Stimulated activated CD4-positive, alpha-beta T cell treated with anti-CD3 and anti-CD28 coated beads, Interleukin-1b, Interleukin-23, amount 100 ng/mL, for 4 hours (primary cell): ENCODE data around the gene COASY.
A peak's percentile ranks its signal among the peaks of the same experiment; 100 is the strongest.

Source experiments
- DNase-seq, 2 donors: peaks; one replicate each; pipeline ENCODE4 v3.0.0-alpha.2; 2020; ENCODE audit warnings: low read depth in 2 of 2

The COASY gene

GRCh38 chr17:42561897-42562387 is at the start of gene COASY:
Gene COASY (plus strand): TSS chr17:42562148. CDS start chr17:42562623, 475 bp downstream.
- DNase-seq: peak; percentile 86 to 91

GRCh38 chr17:42512246-42512645 is 49.7 kb upstream of the COASY start:
- DNase-seq: no peak

GRCh38 chr17:42512733-42513251 is 49.2 kb upstream of the COASY start:
- no peak for DNase-seq

- no peak for DNase-seq
These were observed 48.3 kb upstream of the COASY start for GRCh38 chr17:42513686-42514085.

- DNase-seq: no peak
These were observed 47.7 kb upstream of the COASY start for GRCh38 chr17:42514279-42514678.

- DNase-seq: no peak
These were observed 47.1 kb upstream of the COASY start for GRCh38 chr17:42514867-42515266.

GRCh38 chr17:42517516-42517915 is 44.4 kb upstream of the COASY start:
- DNase-seq: peak; percentile 78 to 79

GRCh38 chr17:42518046-42518754 is 43.7 kb upstream of the COASY start:
- no peak for DNase-seq

GRCh38 chr17:42518755-42519545 is 43.0 kb upstream of the COASY start:
- no peak for DNase-seq

GRCh38 chr17:42519546-42520491 is 42.1 kb upstream of the COASY start:
- no peak for DNase-seq

- no peak for DNase-seq
These were observed 41.4 kb upstream of the COASY start for GRCh38 chr17:42520540-42520951.

GRCh38 chr17:42521036-42521435 is 40.9 kb upstream of the COASY start:
- no peak for DNase-seq

GRCh38 chr17:42521666-42522262 is 40.2 kb upstream of the COASY start:
- DNase-seq: no peak

- no peak for DNase-seq
These were observed 39.6 kb upstream of the COASY start for GRCh38 chr17:42522263-42522790.

GRCh38 chr17:42522798-42523278 is 39.1 kb upstream of the COASY start:
- DNase-seq: no peak

- DNase-seq: no peak
These were observed 36.7 kb upstream of the COASY start for GRCh38 chr17:42525221-42525620.

GRCh38 chr17:42526031-42526444 is 35.9 kb upstream of the COASY start:
- no peak for DNase-seq

- DNase-seq: no peak
These were observed 34.0 kb upstream of the COASY start for GRCh38 chr17:42527932-42528331.

- no peak for DNase-seq
These were observed 32.9 kb upstream of the COASY start for GRCh38 chr17:42529061-42529460.

- DNase-seq: no peak
These were observed 30.9 kb upstream of the COASY start for GRCh38 chr17:42530952-42531454.
